H1 (cell line): ENCODE results near the gene GSDME. TPM values are rescaled to one million over a fixed set of nuclear protein-coding genes. Genes with fewer than 3 reads are reported as not detected.

Experiments
- CTCF ChIA-PET: fragments of 300-600 bp; sonication (Branson Sonifier 250); formaldehyde crosslinking; loops from one replicate; lab custom pipeline; 2021; ENCODE audit not compliant: partially characterized antibody; lab: Charles Lee
- POLR2A ChIA-PET: fragments of 300-600 bp; sonication (Branson Sonifier 250); formaldehyde crosslinking; loops from one replicate; lab custom pipeline; 2021; ENCODE audit warnings: inconsistent platforms; ENCODE audit not compliant: partially characterized antibody; lab: Charles Lee
- DNase-seq, 2 experiments: peaks; one replicate each; pipeline versions ENCODE4 v3.0.0 to v3.0.0-alpha.2; 2010 to 2022; ENCODE audit warnings: low spot score in 2 of 2, low read depth in 1 of 2, mixed read lengths in 1 of 2
- FAIRE-seq: peaks from 2 replicates; lab custom pipeline; 2011; peaks lifted over from hg19 to GRCh38; lab: Jason Lieb, UNC
- H2AFZ ChIP-seq: 2 replicates; pipeline ENCODE4 v1.8.1; 2012; ENCODE audit warnings: low read length, inconsistent platforms
- H2AK5ac ChIP-seq: 2 replicates; pipeline ENCODE4 v1.6.1; 2013; ENCODE audit warnings: low read depth, low read length
- H2BK120ac ChIP-seq: replicated peaks from 2 replicates; pipeline ENCODE3; 2013; ENCODE audit warnings: low read depth, low read length, inconsistent platforms
- H2BK12ac ChIP-seq: 2 replicates; pipeline ENCODE4 v1.6.1; 2013; ENCODE audit warnings: low read depth, low read length
- H2BK15ac ChIP-seq: 2 replicates; pipeline ENCODE4 v1.6.1; 2013; ENCODE audit warnings: low read length
- H2BK20ac ChIP-seq: 2 replicates; pipeline ENCODE4 v1.6.1; 2013; ENCODE audit warnings: low read length
- H2BK5ac ChIP-seq: 2 replicates; pipeline ENCODE4 v1.6.1; 2013; ENCODE audit warnings: low read depth, low read length
- H3K14ac ChIP-seq: 2 replicates; pipeline ENCODE4 v1.6.1; 2013; ENCODE audit warnings: inconsistent platforms; ENCODE audit not compliant: insufficient read length
- H3K18ac ChIP-seq: 2 replicates; pipeline ENCODE4 v1.6.1; 2013; ENCODE audit warnings: low read length; ENCODE audit errors: extremely low read depth
- H3K23ac ChIP-seq: 2 replicates; pipeline ENCODE4 v1.6.1; 2013; ENCODE audit warnings: inconsistent platforms; ENCODE audit not compliant: insufficient read length
- H3K23me2 ChIP-seq: 2 replicates; pipeline ENCODE4 v1.6.1; 2013; ENCODE audit warnings: low read depth, low read length
- H3K27ac ChIP-seq: 2 replicates; pipeline ENCODE4 v1.6.1; 2011; ENCODE audit warnings: low read depth, low read length, inconsistent platforms
- H3K27me3 ChIP-seq, 4 experiments: replicated peaks in 1 of 4; 1 replicate in 1 of 4; 2 replicates in 3 of 4; pipeline versions ENCODE4 v1.6.1 to v1.8.1; 2011 to 2013; ENCODE audit warnings: low read length in 3 of 4, mild to moderate bottlenecking in 3 of 4, inconsistent platforms in 2 of 4, mixed read lengths in 2 of 4, moderate library complexity in 1 of 4; ENCODE audit not compliant: control insufficient read depth in 3 of 4, insufficient read depth in 3 of 4; ENCODE audit errors: extremely low read depth in 1 of 4
- H3K36me3 ChIP-seq, 4 experiments: 2 replicates each; pipeline versions ENCODE4 v1.6.1 to v1.8.1; 2011 to 2013; ENCODE audit warnings: mild to moderate bottlenecking in 4 of 4, low read length in 3 of 4, moderate library complexity in 2 of 4, control low read depth in 1 of 4, inconsistent platforms in 1 of 4; ENCODE audit not compliant: insufficient read depth in 4 of 4, control insufficient read depth in 2 of 4
- H3K4ac ChIP-seq: replicated peaks from 2 replicates; pipeline ENCODE3; 2013; ENCODE audit warnings: low read length, low read depth, mixed read lengths, inconsistent platforms; ENCODE audit not compliant: insufficient read length
- H3K4me1 ChIP-seq, 4 experiments: replicated peaks in 1 of 4; 1 replicate in 1 of 4; 2 replicates in 3 of 4; pipeline versions ENCODE4 v1.6.1 to v1.8.1; 2011 to 2013; ENCODE audit warnings: low read length in 3 of 4, inconsistent platforms in 2 of 4, mixed read lengths in 1 of 4; ENCODE audit not compliant: insufficient read depth in 4 of 4, control insufficient read depth in 3 of 4
- H3K4me2 ChIP-seq, 2 experiments: 2 replicates each; pipeline versions ENCODE4 v1.6.1 to v1.8.1; 2011 to 2013; ENCODE audit warnings: low read depth in 2 of 2, low read length in 2 of 2, control low read depth in 1 of 2, inconsistent platforms in 1 of 2, mild to moderate bottlenecking in 1 of 2; ENCODE audit not compliant: insufficient read depth in 1 of 2
- H3K4me3 ChIP-seq, 4 experiments: fragments of 200-600, 300-600 bp in 1 of 4; sonication (generic), shearing (Covaris generic), sonication (Bioruptor Twin) in 1 of 4; 2 replicates each; pipeline versions ENCODE4 v1.5.1 to v1.8.1; 2011 to 2016; ENCODE audit warnings: low read length in 4 of 4, low read depth in 3 of 4, control low read depth in 2 of 4, inconsistent platforms in 2 of 4, mild to moderate bottlenecking in 2 of 4, mixed read lengths in 1 of 4, moderate library complexity in 1 of 4; ENCODE audit not compliant: insufficient read depth in 2 of 4; ENCODE audit errors: extremely low read depth in 1 of 4
- H3K56ac ChIP-seq: replicated peaks from 2 replicates; pipeline ENCODE3; 2013; ENCODE audit warnings: low read depth, mild to moderate bottlenecking, mixed read lengths, low read length, inconsistent platforms; ENCODE audit not compliant: insufficient read length
- H3K79me1 ChIP-seq: 2 replicates; pipeline ENCODE4 v1.6.1; 2013; ENCODE audit warnings: low read depth, low read length, control low read depth
- H3K79me2 ChIP-seq, 2 experiments: 2 replicates each; pipeline versions ENCODE4 v1.6.1 to v1.8.1; 2012 to 2013; ENCODE audit warnings: low read length in 2 of 2, mild to moderate bottlenecking in 2 of 2, inconsistent platforms in 1 of 2; ENCODE audit not compliant: insufficient read depth in 2 of 2, control insufficient read depth in 1 of 2
- H3K9ac ChIP-seq, 4 experiments: replicated peaks in 1 of 4; 1 replicate in 1 of 4; 2 replicates in 3 of 4; pipeline versions ENCODE4 v1.6.1 to v1.8.1; 2011 to 2013; ENCODE audit warnings: low read depth in 3 of 4, low read length in 3 of 4, control low read depth in 2 of 4, mild to moderate bottlenecking in 2 of 4, moderate library complexity in 2 of 4, inconsistent platforms in 1 of 4; ENCODE audit errors: extremely low read depth in 1 of 4
- H3K9me3 ChIP-seq, 2 experiments: 2 replicates each; pipeline versions ENCODE4 v1.6.1 to v1.8.1; 2012 to 2013; ENCODE audit warnings: mild to moderate bottlenecking in 2 of 2, moderate library complexity in 2 of 2, control low read depth in 1 of 2, inconsistent platforms in 1 of 2, low read depth in 1 of 2, low read length in 1 of 2, mixed read lengths in 1 of 2; ENCODE audit not compliant: insufficient read depth in 2 of 2
- H4K20me1 ChIP-seq, 2 experiments: replicated peaks in 1 of 2; 2 replicates each; pipeline versions ENCODE3 to v1.8.1; 2011 to 2013; ENCODE audit warnings: inconsistent platforms in 2 of 2, low read length in 2 of 2, mild to moderate bottlenecking in 1 of 2; ENCODE audit not compliant: insufficient read depth in 2 of 2, control insufficient read depth in 1 of 2
- H4K5ac ChIP-seq: 2 replicates; pipeline ENCODE4 v1.6.1; 2013; ENCODE audit warnings: low read length, low read depth, mixed read lengths, inconsistent platforms; ENCODE audit not compliant: insufficient read length
- H4K8ac ChIP-seq: 2 replicates; pipeline ENCODE4 v1.8.0; 2013; ENCODE audit warnings: mild to moderate bottlenecking, moderate library complexity, low read length, inconsistent platforms; ENCODE audit not compliant: insufficient read depth; ENCODE audit errors: extremely low read depth
- H4K91ac ChIP-seq: replicated peaks from 2 replicates; pipeline ENCODE3; 2013; ENCODE audit warnings: low read length, mixed read lengths, inconsistent platforms; ENCODE audit not compliant: insufficient read length
- BACH1 ChIP-seq: IDR thresholded peaks from 2 replicates; pipeline ENCODE4 v1.6.1; 2012; ENCODE audit warnings: low read length, improper control_type of control experiment
- CBX5 ChIP-seq: fragments of 300-800, 300-1000 bp; sonication (generic); IDR thresholded peaks from 2 replicates; pipeline ENCODE4 v1.7.1; 2016; ENCODE audit warnings: antibody characterized with exemption, low read length, low read depth
- EP300 ChIP-seq, 2 experiments: IDR thresholded peaks; 1 replicate in 1 of 2; 2 replicates in 1 of 2; pipeline ENCODE4 v1.6.1; 2011 to 2012; ENCODE audit warnings: low read depth in 2 of 2, low read length in 2 of 2, mild to moderate bottlenecking in 2 of 2, borderline replicate concordance in 1 of 2, inconsistent platforms in 1 of 2, moderate library complexity in 1 of 2
- JUND ChIP-seq: IDR thresholded peaks from 2 replicates; pipeline ENCODE4 v1.6.1; 2011; ENCODE audit warnings: mild to moderate bottlenecking, improper control_type of control experiment, low read length
- KDM1A ChIP-seq: fragments of 200-600, 300-600 bp; sonication (generic); IDR thresholded peaks from 2 replicates; pipeline ENCODE4 v1.7.1; 2016; ENCODE audit warnings: mild to moderate bottlenecking, low read length, borderline replicate concordance
- MAFK ChIP-seq: IDR thresholded peaks from 2 replicates; pipeline ENCODE4 v1.6.1; 2012; ENCODE audit warnings: low read depth, mild to moderate bottlenecking, improper control_type of control experiment, low read length
- MAX ChIP-seq: IDR thresholded peaks from 2 replicates; pipeline ENCODE4 v1.6.1; 2012; ENCODE audit warnings: inconsistent platforms
- NANOG ChIP-seq: IDR thresholded peaks from 2 replicates; pipeline ENCODE4 v1.6.1; 2011; ENCODE audit warnings: low read length, low read depth, mild to moderate bottlenecking, inconsistent platforms; ENCODE audit not compliant: insufficient read depth, poor library complexity, severe bottlenecking
- NRF1 ChIP-seq: IDR thresholded peaks from 2 replicates; pipeline ENCODE4 v1.6.1; 2011; ENCODE audit warnings: mild to moderate bottlenecking, low read depth, low read length, improper control_type of control experiment
- RAD21 ChIP-seq, 2 experiments: IDR thresholded peaks in 1 of 2; conservative IDR thresholded peaks in 1 of 2; 2 replicates each; pipeline ENCODE4 v1.6.1; 2011; ENCODE audit warnings: low read depth in 2 of 2, low read length in 2 of 2, improper control_type of control experiment in 1 of 2, inconsistent platforms in 1 of 2, mild to moderate bottlenecking in 1 of 2, moderate library complexity in 1 of 2
- RFX5 ChIP-seq: IDR thresholded peaks from 2 replicates; pipeline ENCODE4 v1.6.1; 2011; ENCODE audit warnings: low read depth, low read length, improper control_type of control experiment, borderline replicate concordance
- RNF2 ChIP-seq: fragments of 200-900, 300-1000 bp; sonication (generic); IDR thresholded peaks from 2 replicates; pipeline ENCODE4 v1.7.1; 2016; ENCODE audit warnings: borderline replicate concordance, low read depth, mild to moderate bottlenecking, antibody characterized with exemption, low read length; ENCODE audit not compliant: poor library complexity, severe bottlenecking; ENCODE audit errors: missing control alignments
- SP1 ChIP-seq: IDR thresholded peaks from 2 replicates; pipeline ENCODE4 v1.6.1; 2011; ENCODE audit warnings: low read depth, low read length
- WGBS, 2 experiments: shearing (Covaris generic) in 1 of 2; methylation state at CpG; one replicate each; pipeline versions ENCODE4 v1.1.6 to v1.1.7; 2013 to 2015; ENCODE audit warnings: low lambda C conversion rate in 2 of 2, mixed read lengths in 2 of 2, inconsistent platforms in 1 of 2, low coverage in 1 of 2, missing lambda C conversion rate in 1 of 2; ENCODE audit not compliant: insufficient replicate concordance in 2 of 2, insufficient coverage in 1 of 2, insufficient read length in 1 of 2; ENCODE audit errors: extremely low coverage in 1 of 2, missing lambda C conversion rate in 1 of 2; 5-methylcytosine and 5-hydroxymethylcytosine counted together
- polyA plus RNA-seq, 7 experiments: library from polyadenylated mRNA; depleted of rRNA in 3 of 7; stranded (reverse) in 5 of 7; unstranded in 2 of 7; fragments of >200 nt in 5 of 7; fragments of 200-250 nt in 2 of 7; gene quantifications; 1 replicate in 5 of 7; 2 replicates in 1 of 7; 4 replicates in 1 of 7; pipeline versions ENCODE4 v1.2.1 to v1.2.3, GENCODE V29; 2011 to 2013; ENCODE audit warnings: missing spikeins in 2 of 7, mixed read lengths in 2 of 7
- total RNA-seq: library from RNA; stranded (reverse); fragmentation: NEBNext Ultra II Directional; extraction: Animal tissue kit (Norgen Biotek cat#: 25700); gene quantifications from 2 replicates; pipeline ENCODE4 v1.2.1, GENCODE V29; 2021

The GSDME gene
- total and polyA plus RNA-seq, 2 of the 8 experiments (the other 6 are each of a cell fraction or from before 2014, with no cell fraction given), result 5.4 to 7.6 TPM

- no peak for FAIRE-seq
- no peaks in the 10 kb centered on the region for H3K79me2 ChIP-seq
- H3K23me2 ChIP-seq, result no peaks in the 10 kb centered on the region
- TF ChIP-seq BACH1 (no peak), EP300 (IDR thresholded peaks at IDR 0.05; ENCODE audit: borderline replicate concordance in 1 of 2, low read depth in 2 of 2, low read length in 2 of 2) (no peak), SP1 (no peak), NRF1 (no peak), MAFK (no peak), CBX5 (no peak), RAD21 (IDR thresholded peaks at IDR 0.05 in 1 of 2, conservative IDR thresholded peaks at IDR 0.05 in 1 of 2; ENCODE audit: low read depth in 2 of 2, low read length in 2 of 2) (no peak), RFX5 (no peak), RNF2 (no peak), JUND (no peak), NANOG (no peak), MAX (no peak), KDM1A (no peak)
Observed at GRCh38 chr7:24748521-24748920, 8.7 kb downstream of the GSDME start.

More at GRCh38 chr7:24748521-24748920, 8.7 kb downstream of the GSDME start:
- no peak overlapping the region for H2BK120ac ChIP-seq
- no peaks in the 10 kb centered on the region for H3K36me3 ChIP-seq
- no peak overlapping the region for H4K5ac ChIP-seq
- H3K27ac ChIP-seq, result no peak overlapping the region
- no peak overlapping the region for H2BK12ac ChIP-seq
- H3K79me1 ChIP-seq, result no peaks in the 10 kb centered on the region
- H3K4me1 ChIP-seq, result peaks cover 0 to 3% (median 0%) of the 10 kb centered on the region in 4 experiments; a peak in 1 of 7 replicates
- H4K20me1 ChIP-seq, result no peaks in the 10 kb centered on the region
- no peak overlapping the region for H3K9ac ChIP-seq
- H2BK5ac ChIP-seq, result no peak overlapping the region
- POLR2A ChIA-PET, result interaction anchor here (0.6 to 1.4 kb wide), 2 partner anchors 10 to 359 kb away, joined by 3 to 4 read pairs; no protein-coding TSS in a partner anchor
- H2BK15ac ChIP-seq, result no peak overlapping the region
- no peak overlapping the region for H3K4me3 ChIP-seq
- no peak overlapping the region for H4K8ac ChIP-seq
- H3K23ac ChIP-seq, result no peak overlapping the region
- H3K27me3 ChIP-seq, result no peaks in the 10 kb centered on the region
- no peak overlapping the region for H3K14ac ChIP-seq
- CTCF ChIA-PET, result interaction anchor here (0.8 kb wide), 1 partner anchor 24 kb away, joined by 4 read pairs; no protein-coding TSS in a partner anchor
- no peak overlapping the region for H2BK20ac ChIP-seq
- no peaks in the 10 kb centered on the region for H3K9me3 ChIP-seq
- no peak overlapping the region for H3K4ac ChIP-seq
- H4K91ac ChIP-seq, result no peak overlapping the region
- no peak for DNase-seq
- 95 to 100% methylated on average over 1 to 2 of the region's 2 CpGs for WGBS, 2 experiments
- no peak overlapping the region for H3K56ac ChIP-seq
- no peak overlapping the region for H3K18ac ChIP-seq
- no peak overlapping the region for H2AFZ ChIP-seq
- no peak overlapping the region for H3K4me2 ChIP-seq
- H2AK5ac ChIP-seq, result no peak overlapping the region
